ENCODE results near the gene CFAP74.

- TF ChIP-seq MIER2 (CRISPR knock-in tag; IDR thresholded peaks at IDR 0.05) (no peak), RAD51 (IDR thresholded peaks at IDR 0.05; ENCODE audit: borderline replicate concordance) (no peak), EP300 (IDR thresholded peaks at IDR 0.05; ENCODE audit: low read depth in 2 of 2, low read length in 2 of 2) (no peak), EP300 (CRISPR knock-in tag; IDR thresholded peaks at IDR 0.05; ENCODE audit: borderline replicate concordance) (no peak)
- TF ChIP-seq, protein P1, sequence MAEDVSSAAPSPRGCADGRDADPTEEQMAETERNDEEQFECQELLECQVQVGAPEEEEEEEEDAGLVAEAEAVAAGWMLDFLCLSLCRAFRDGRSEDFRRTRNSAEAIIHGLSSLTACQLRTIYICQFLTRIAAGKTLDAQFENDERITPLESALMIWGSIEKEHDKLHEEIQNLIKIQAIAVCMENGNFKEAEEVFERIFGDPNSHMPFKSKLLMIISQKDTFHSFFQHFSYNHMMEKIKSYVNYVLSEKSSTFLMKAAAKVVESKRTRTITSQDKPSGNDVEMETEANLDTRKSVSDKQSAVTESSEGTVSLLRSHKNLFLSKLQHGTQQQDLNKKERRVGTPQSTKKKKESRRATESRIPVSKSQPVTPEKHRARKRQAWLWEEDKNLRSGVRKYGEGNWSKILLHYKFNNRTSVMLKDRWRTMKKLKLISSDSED (CRISPR knock-in tag; IDR thresholded peaks at IDR 0.05), result no peak
Measured at GRCh38 chr1:2024451-2024850, 20.9 kb upstream of the CFAP74 start.

Data from HepG2 (cell line).